ENCODE data around the gene APBA1.

The APBA1 gene

GRCh38 chr9:69500896-69501295 is 171.3 kb downstream of the APBA1 start:
- TF ChIP-seq REST (IDR thresholded peaks at IDR 0.05; ENCODE audit: insufficient read depth in 1 of 2, low read depth in 2 of 2, low read length in 2 of 2): no peak
- no peak for TF ChIP-seq SIN3A (IDR thresholded peaks at IDR 0.05; ENCODE audit: borderline replicate concordance, insufficient read depth, low read length)
- no peak for TF ChIP-seq TAF1 (IDR thresholded peaks at IDR 0.05; ENCODE audit: borderline replicate concordance, insufficient read depth, low read length)
- no peak for TF ChIP-seq POLR2AphosphoS5 (IDR thresholded peaks at IDR 0.05; ENCODE audit: low read depth, low read length)
- no peak for TF ChIP-seq FOXP2 (optimal IDR thresholded peaks at IDR 0.05; ENCODE audit: borderline replicate concordance, extremely low read depth, extremely low read length, insufficient read depth)

DNA sequence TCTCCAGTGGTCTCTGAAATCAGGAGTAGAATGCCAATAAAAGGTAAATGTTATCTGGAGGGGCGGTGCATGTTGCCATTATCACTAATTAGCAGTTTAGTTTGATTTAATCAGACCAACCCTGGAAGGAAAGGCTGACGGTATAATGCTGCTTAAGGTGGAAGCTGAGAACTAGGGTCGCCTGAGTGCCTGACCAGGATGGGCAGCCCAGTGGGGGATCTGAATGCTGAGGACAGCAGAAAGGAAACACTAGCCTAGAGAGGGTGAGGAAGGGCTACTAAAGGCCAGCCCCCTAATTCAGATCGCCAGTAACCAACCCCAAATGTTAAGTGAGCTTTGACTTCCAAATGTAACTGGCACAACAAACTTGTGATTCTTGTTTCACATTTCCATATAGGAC is 172.2 kb downstream of the APBA1 start:
- no peak for TF ChIP-seq FOXP2 (optimal IDR thresholded peaks at IDR 0.05; ENCODE audit: borderline replicate concordance, extremely low read depth, extremely low read length, insufficient read depth)
- no peak for TF ChIP-seq TAF1 (IDR thresholded peaks at IDR 0.05; ENCODE audit: borderline replicate concordance, insufficient read depth, low read length)
- no peak for TF ChIP-seq REST (IDR thresholded peaks at IDR 0.05; ENCODE audit: insufficient read depth in 1 of 2, low read depth in 2 of 2, low read length in 2 of 2)

DNA sequence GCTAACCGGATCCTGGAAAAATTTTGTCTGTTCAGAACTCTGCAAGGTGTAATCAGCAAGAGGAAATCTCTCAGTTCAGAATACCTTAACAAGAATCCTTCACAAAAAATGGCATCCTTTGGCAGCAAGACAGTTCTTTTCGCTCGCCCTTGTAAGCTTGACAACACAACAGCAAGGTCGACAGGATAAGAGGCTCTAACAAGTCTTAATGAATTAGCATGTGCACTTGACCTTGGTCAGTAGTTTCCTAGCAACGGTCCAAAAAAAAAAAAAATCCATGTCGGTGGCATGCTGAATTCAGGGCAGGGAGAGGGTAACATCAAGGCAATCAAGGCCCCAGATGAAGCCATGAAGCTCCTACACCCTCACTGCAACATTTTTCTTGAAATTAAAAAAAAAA is 172.8 kb downstream of the APBA1 start:
- TF ChIP-seq POLR2AphosphoS5 (IDR thresholded peaks at IDR 0.05; ENCODE audit: low read depth, low read length) (no peak), TAF1 (IDR thresholded peaks at IDR 0.05; ENCODE audit: borderline replicate concordance, insufficient read depth, low read length) (no peak), FOXP2 (optimal IDR thresholded peaks at IDR 0.05; ENCODE audit: borderline replicate concordance, extremely low read depth, extremely low read length, insufficient read depth) (no peak), SIN3A (IDR thresholded peaks at IDR 0.05; ENCODE audit: borderline replicate concordance, insufficient read depth, low read length) (no peak)

- no peak for TF ChIP-seq REST (IDR thresholded peaks at IDR 0.05; ENCODE audit: insufficient read depth in 1 of 2, low read depth in 2 of 2, low read length in 2 of 2)
- no peak for TF ChIP-seq TAF1 (IDR thresholded peaks at IDR 0.05; ENCODE audit: borderline replicate concordance, insufficient read depth, low read length)
- TF ChIP-seq FOXP2 (optimal IDR thresholded peaks at IDR 0.05; ENCODE audit: borderline replicate concordance, extremely low read depth, extremely low read length, insufficient read depth): no peak
Measured at GRCh38 chr9:69498470-69498869, 173.7 kb downstream of the APBA1 start.

- TF ChIP-seq POLR2AphosphoS5 (IDR thresholded peaks at IDR 0.05; ENCODE audit: low read depth, low read length) (no peak), SIN3A (IDR thresholded peaks at IDR 0.05; ENCODE audit: borderline replicate concordance, insufficient read depth, low read length) (no peak), FOXP2 (optimal IDR thresholded peaks at IDR 0.05; ENCODE audit: borderline replicate concordance, extremely low read depth, extremely low read length, insufficient read depth) (no peak), REST (IDR thresholded peaks at IDR 0.05; ENCODE audit: insufficient read depth in 1 of 2, low read depth in 2 of 2, low read length in 2 of 2) (no peak), TAF1 (IDR thresholded peaks at IDR 0.05; ENCODE audit: borderline replicate concordance, insufficient read depth, low read length) (no peak)
Measured at GRCh38 chr9:69497816-69498215, 174.4 kb downstream of the APBA1 start.

Data from PFSK-1 (cell line).